Spleen (tissue), 11 donors: ENCODE measurements around the gene CATSPER3. TPM values are rescaled to one million over a fixed set of nuclear protein-coding genes. Genes with fewer than 3 reads are reported as not detected.

Experiments used
- DNase-seq: peaks from one replicate; pipeline ENCODE4 v3.0.0-alpha.2; 2020
- H3K27ac ChIP-seq, 8 donors: fragments of 200-600 bp; sonication (generic) in 7 of 8; 1 replicate in 4 of 8; 2 replicates in 4 of 8; pipeline versions ENCODE4 v1.5.0 to v1.8.0; 2016 to 2021; ENCODE audit warnings: inconsistent platforms in 4 of 8, mild to moderate bottlenecking in 4 of 8, moderate library complexity in 1 of 8
- H3K27me3 ChIP-seq, 7 donors: fragments of 200-600 bp; sonication (generic) in 6 of 7; replicated peaks in 1 of 7; 1 replicate in 4 of 7; 2 replicates in 3 of 7; pipeline versions ENCODE4 v1.5.0 to v1.8.0; 2016 to 2021; ENCODE audit warnings: inconsistent platforms in 3 of 7, mild to moderate bottlenecking in 1 of 7
- H3K36me3 ChIP-seq, 6 donors: fragments of 200-600 bp; sonication (generic) in 5 of 6; 1 replicate in 4 of 6; 2 replicates in 2 of 6; pipeline versions ENCODE4 v1.5.0 to v1.8.0; 2016 to 2021; ENCODE audit warnings: inconsistent platforms in 2 of 6
- H3K4me1 ChIP-seq, 6 donors: fragments of 200-600 bp; sonication (generic) in 5 of 6; 1 replicate in 3 of 6; 2 replicates in 3 of 6; pipeline versions ENCODE4 v1.5.0 to v1.8.0; 2016 to 2021; ENCODE audit warnings: inconsistent platforms in 3 of 6
- H3K4me3 ChIP-seq, 8 donors: fragments of 200-600 bp; sonication (generic) in 7 of 8; 1 replicate in 4 of 8; 2 replicates in 4 of 8; pipeline versions ENCODE4 v1.5.0 to v1.8.0; 2016 to 2021; ENCODE audit warnings: inconsistent platforms in 4 of 8, mild to moderate bottlenecking in 4 of 8, moderate library complexity in 2 of 8
- H3K9me3 ChIP-seq, 8 donors: fragments of 200-600 bp; sonication (generic) in 7 of 8; 1 replicate in 4 of 8; 2 replicates in 4 of 8; pipeline versions ENCODE4 v1.5.0 to v1.8.0; 2016 to 2021; ENCODE audit warnings: inconsistent platforms in 4 of 8
- POLR2A ChIP-seq, 3 donors: fragments of 450-650 bp; IDR thresholded peaks; one replicate each; pipeline ENCODE4 v1.5.1; 2017; ENCODE audit warnings: antibody characterized with exemption in 3 of 3, mild to moderate bottlenecking in 1 of 3
- POLR2AphosphoS5 ChIP-seq, 3 donors: sonication (generic); formaldehyde crosslinking; IDR thresholded peaks; one replicate each; pipeline ENCODE4 v1.5.1; 2017; ENCODE audit warnings: antibody characterized with exemption in 3 of 3
- WGBS, 5 donors: extraction: QIAGEN DNeasy Blood & Tissue Kit in 3 of 5; methylation state at CpG; one replicate each; pipeline versions ENCODE4 v1.1.5 to v1.1.7; 2013 to 2018; 5-methylcytosine and 5-hydroxymethylcytosine counted together
- intact Hi-C: fragments of 100-400 bp; cut with DNase I; formaldehyde crosslinking; loops from one replicate; pipeline ENCODE4 v1.15.0; 2023; ENCODE audit warnings: low total_unique reads
- polyA plus RNA-seq, 3 donors: library from polyadenylated mRNA; stranded (reverse); fragments of 200-250 nt; gene quantifications; one replicate each; pipeline ENCODE4 v1.2.1, GENCODE V29; 2013
- total RNA-seq, 7 donors: library from RNA; depleted of rRNA in 3 of 7; stranded (reverse); fragments of >200 nt in 3 of 7; fragmentation: NEBNext Ultra II Directional in 4 of 7; extraction: Animal tissue kit (Norgen Biotek cat#: 25700) in 4 of 7; gene quantifications; one replicate each; pipeline versions ENCODE4 v1.1.0 to v1.2.1, GENCODE V29; 2016 to 2021
- TF ChIP-seq, protein P1 (sequence below), 11 experiments: fragments of 200-600 bp in 7 of 11; fragments of 450-650 bp in 4 of 11; sonication (generic) in 4 of 11; IDR thresholded peaks in 8 of 11; conservative IDR thresholded peaks in 3 of 11; 1 replicate in 7 of 11; 2 replicates in 4 of 11; pipeline versions ENCODE4 v1.4.0 to v1.8.0; 2016 to 2021; ENCODE audit warnings: antibody characterized with exemption in 11 of 11, inconsistent platforms in 4 of 11, mild to moderate bottlenecking in 1 of 11
- donor health status: healthy with polysubstance abuse.
- donor health status: DM: no; HTN: no; CAD: no; lungs with moderate emphysema.
- donor health status: DM: no; HTN: no; CAD: no.
- donor health status: Bipolar disorder and iron deficiency.
- donor health status: healthy.
- donor health status: DM: no; HTN: no; CAD: no.
- donor health status: DM: yes; HTN: yes; CAD: no.

CATSPER3 gene
- total and polyA plus RNA-seq, 10 donors = 0.35 to 0.89 (median 0.44) TPM; not detected in 3

DNA sequence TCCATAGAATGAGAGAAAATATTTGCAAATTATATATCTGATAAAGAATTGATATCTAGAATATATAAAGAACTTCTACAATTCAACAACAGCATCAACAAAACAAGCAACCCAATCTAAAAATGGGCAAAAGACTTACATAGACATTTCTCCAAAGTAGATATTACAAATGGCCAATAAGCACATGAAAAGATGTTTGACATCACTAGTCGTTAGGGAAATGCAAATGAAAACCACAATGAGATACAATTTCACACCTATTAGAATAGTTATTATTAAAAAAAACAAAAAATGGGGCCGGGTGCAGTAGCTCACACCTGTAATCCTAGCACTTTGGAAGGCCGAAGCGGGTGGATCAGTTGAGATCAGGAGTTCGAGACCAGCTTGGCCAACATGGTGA is 24.4 kb downstream of the CATSPER3 start:
- Histone ChIP-seq H3K4me1 (peaks cover 0 to 12% (median 2%) of the 10 kb centered on the region in 6 donors), H3K9me3 (peaks cover 0 to 2% (median 0%) of the 10 kb centered on the region in 8 donors), H3K36me3 (no peaks in the 10 kb centered on the region), H3K27me3 (no peaks in the 10 kb centered on the region), H3K27ac (no peak overlapping the region), H3K4me3 (no peak overlapping the region)
- no peak for DNase-seq
- TF ChIP-seq, protein P1, sequence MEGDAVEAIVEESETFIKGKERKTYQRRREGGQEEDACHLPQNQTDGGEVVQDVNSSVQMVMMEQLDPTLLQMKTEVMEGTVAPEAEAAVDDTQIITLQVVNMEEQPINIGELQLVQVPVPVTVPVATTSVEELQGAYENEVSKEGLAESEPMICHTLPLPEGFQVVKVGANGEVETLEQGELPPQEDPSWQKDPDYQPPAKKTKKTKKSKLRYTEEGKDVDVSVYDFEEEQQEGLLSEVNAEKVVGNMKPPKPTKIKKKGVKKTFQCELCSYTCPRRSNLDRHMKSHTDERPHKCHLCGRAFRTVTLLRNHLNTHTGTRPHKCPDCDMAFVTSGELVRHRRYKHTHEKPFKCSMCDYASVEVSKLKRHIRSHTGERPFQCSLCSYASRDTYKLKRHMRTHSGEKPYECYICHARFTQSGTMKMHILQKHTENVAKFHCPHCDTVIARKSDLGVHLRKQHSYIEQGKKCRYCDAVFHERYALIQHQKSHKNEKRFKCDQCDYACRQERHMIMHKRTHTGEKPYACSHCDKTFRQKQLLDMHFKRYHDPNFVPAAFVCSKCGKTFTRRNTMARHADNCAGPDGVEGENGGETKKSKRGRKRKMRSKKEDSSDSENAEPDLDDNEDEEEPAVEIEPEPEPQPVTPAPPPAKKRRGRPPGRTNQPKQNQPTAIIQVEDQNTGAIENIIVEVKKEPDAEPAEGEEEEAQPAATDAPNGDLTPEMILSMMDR (IDR thresholded peaks at IDR 0.05 in 8 of 11, conservative IDR thresholded peaks at IDR 0.05 in 3 of 11) = no peak
- no peak for TF ChIP-seq POLR2AphosphoS5 (IDR thresholded peaks at IDR 0.05)
- no peak for TF ChIP-seq POLR2A (IDR thresholded peaks at IDR 0.05)
- intact Hi-C loops = no loop called here
- 91 to 95% (median 95%) methylated on average over 5 of the region's 5 CpGs for WGBS, 5 donors

DNA sequence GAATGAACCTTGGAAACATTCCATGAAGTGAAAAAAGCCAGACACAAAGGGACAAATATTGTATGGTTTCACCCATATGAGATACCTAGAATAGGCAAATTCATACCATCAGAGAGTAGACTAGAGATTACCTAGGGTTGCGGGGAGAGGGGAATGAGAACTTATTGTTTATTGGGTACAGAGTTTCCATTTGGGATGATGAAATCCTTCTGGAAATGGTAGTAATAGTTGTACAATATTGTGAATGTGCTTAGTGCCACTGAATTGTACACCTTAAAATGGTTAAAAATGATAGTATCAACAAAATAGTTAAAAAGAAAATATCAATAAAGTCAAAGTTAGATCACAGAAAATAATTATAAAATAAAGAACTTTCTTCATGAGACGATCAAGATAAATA is 25.5 kb downstream of the CATSPER3 start:
- no peak for DNase-seq
- 87 to 99% (median 91%) methylated on average over 2 of the region's 2 CpGs for WGBS, 5 donors
- TF ChIP-seq POLR2AphosphoS5 (IDR thresholded peaks at IDR 0.05) = no peak
- TF ChIP-seq POLR2A (IDR thresholded peaks at IDR 0.05) = no peak
- TF ChIP-seq, protein P1 (IDR thresholded peaks at IDR 0.05 in 8 of 11, conservative IDR thresholded peaks at IDR 0.05 in 3 of 11) = no peak
- H3K27ac ChIP-seq = no peak overlapping the region
- intact Hi-C loops = no loop called here
- H3K36me3 ChIP-seq = no peaks in the 10 kb centered on the region
- no peaks in the 10 kb centered on the region for H3K27me3 ChIP-seq
- H3K4me1 ChIP-seq = peaks cover 0 to 12% (median 2%) of the 10 kb centered on the region in 6 donors
- H3K9me3 ChIP-seq = peaks cover 0 to 2% (median 0%) of the 10 kb centered on the region in 8 donors
- H3K4me3 ChIP-seq = no peak overlapping the region

DNA sequence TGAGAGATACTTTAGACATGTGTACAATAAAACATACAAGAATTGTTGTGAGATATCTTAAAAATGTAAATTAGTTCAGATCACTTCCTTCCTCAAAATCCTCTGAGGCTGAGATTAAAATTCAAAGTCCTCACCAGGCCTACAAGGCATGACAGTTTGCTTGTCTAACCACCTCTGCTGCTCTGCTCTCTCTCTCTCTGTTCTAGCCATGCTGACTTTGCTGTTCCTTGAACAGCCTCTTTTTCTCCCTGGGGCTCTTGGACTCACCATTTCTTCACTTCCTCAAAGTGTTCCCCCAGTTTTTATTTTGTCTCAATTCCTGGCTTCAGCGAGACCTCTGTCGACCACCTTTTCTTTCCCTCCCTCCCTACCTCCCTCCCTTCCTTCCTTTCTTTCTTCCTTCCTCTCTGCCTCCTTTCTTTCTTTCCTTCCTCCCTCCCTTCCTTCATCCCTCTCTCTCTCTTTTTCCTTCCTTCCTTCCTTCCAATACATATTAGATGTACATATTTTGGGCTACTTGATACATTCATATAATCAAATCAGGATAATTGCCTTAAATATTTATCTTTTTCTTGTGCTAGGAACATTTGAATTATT is 27.0 kb downstream of the CATSPER3 start:
- Histone ChIP-seq H3K4me3 (no peak overlapping the region), H3K27me3 (no peaks in the 10 kb centered on the region), H3K36me3 (no peaks in the 10 kb centered on the region), H3K9me3 (peaks cover 0 to 2% (median 0%) of the 10 kb centered on the region in 8 donors), H3K27ac (no peak overlapping the region), H3K4me1 (peaks cover 0 to 12% (median 2%) of the 10 kb centered on the region in 6 donors)
- no peak for DNase-seq
- 14 to 46% (median 39%) methylated on average over 2 of the region's 2 CpGs for WGBS, 5 donors
- TF ChIP-seq POLR2AphosphoS5 (IDR thresholded peaks at IDR 0.05) (no peak), POLR2A (IDR thresholded peaks at IDR 0.05) (no peak)
- TF ChIP-seq, protein P1 (IDR thresholded peaks at IDR 0.05 in 8 of 11, conservative IDR thresholded peaks at IDR 0.05 in 3 of 11) = no peak
- intact Hi-C loops = no loop called here

DNA sequence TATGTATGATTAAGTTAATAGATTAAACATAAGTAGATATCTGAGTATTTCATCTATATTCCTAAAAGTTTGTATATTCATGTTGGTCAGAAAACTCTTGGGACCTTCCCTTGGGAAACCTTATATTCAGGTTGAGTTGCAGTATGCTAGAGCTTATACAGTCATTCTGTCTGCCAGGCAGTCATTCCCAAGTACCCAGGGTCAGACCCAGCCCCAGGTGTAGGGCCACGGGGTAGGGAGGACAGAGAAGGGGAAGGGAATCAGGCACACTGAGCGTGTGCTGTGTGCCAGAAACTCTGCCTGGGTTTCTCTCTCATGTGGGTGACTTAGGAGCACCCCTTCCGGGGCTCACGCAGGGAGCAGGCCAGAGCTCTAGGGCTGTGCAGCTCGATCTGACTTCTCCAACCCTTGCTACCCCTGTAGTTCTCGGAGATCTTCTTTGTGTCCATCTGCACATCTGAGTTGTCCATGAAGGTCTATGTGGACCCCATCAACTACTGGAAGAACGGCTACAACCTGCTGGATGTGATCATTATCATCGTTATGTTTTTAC is 28.2 kb downstream of the CATSPER3 start:
- peaks cover 0 to 12% (median 2%) of the 10 kb centered on the region in 6 donors for H3K4me1 ChIP-seq
- peaks cover 0 to 2% (median 0%) of the 10 kb centered on the region in 8 donors for H3K9me3 ChIP-seq
- H3K4me3 ChIP-seq = no peak overlapping the region
- H3K27me3 ChIP-seq = no peaks in the 10 kb centered on the region
- no peak for TF ChIP-seq POLR2A (IDR thresholded peaks at IDR 0.05)
- no peak for TF ChIP-seq POLR2AphosphoS5 (IDR thresholded peaks at IDR 0.05)
- TF ChIP-seq, protein P1 (IDR thresholded peaks at IDR 0.05 in 8 of 11, conservative IDR thresholded peaks at IDR 0.05 in 3 of 11) = no peak
- no peak overlapping the region for H3K27ac ChIP-seq
- WGBS, 5 donors = 91 to 93% (median 91%) methylated on average over 8 of the region's 8 CpGs
- intact Hi-C loops = no loop called here
- no peaks in the 10 kb centered on the region for H3K36me3 ChIP-seq
- no peak for DNase-seq
